H1 (cell line): Measurements from ENCODE around the gene C20orf96. TPM values are rescaled to one million over a fixed set of nuclear protein-coding genes. Genes with fewer than 3 reads are reported as not detected.

Experiments
- CTCF ChIA-PET: fragments of 300-600 bp; sonication (Branson Sonifier 250); formaldehyde crosslinking; loops from one replicate; lab custom pipeline; 2021; ENCODE audit not compliant: partially characterized antibody; lab: Charles Lee
- POLR2A ChIA-PET: fragments of 300-600 bp; sonication (Branson Sonifier 250); formaldehyde crosslinking; loops from one replicate; lab custom pipeline; 2021; ENCODE audit warnings: inconsistent platforms; ENCODE audit not compliant: partially characterized antibody; lab: Charles Lee
- DNase-seq, 2 experiments: peaks; one replicate each; pipeline versions ENCODE4 v3.0.0 to v3.0.0-alpha.2; 2010 to 2022; ENCODE audit warnings: low spot score in 2 of 2, low read depth in 1 of 2, mixed read lengths in 1 of 2
- FAIRE-seq: peaks from 2 replicates; lab custom pipeline; 2011; peaks lifted over from hg19 to GRCh38; lab: Jason Lieb, UNC
- H2AFZ ChIP-seq: 2 replicates; pipeline ENCODE4 v1.8.1; 2012; ENCODE audit warnings: low read length, inconsistent platforms
- H2AK5ac ChIP-seq: 2 replicates; pipeline ENCODE4 v1.6.1; 2013; ENCODE audit warnings: low read depth, low read length
- H2BK120ac ChIP-seq: replicated peaks from 2 replicates; pipeline ENCODE3; 2013; ENCODE audit warnings: low read depth, low read length, inconsistent platforms
- H2BK12ac ChIP-seq: 2 replicates; pipeline ENCODE4 v1.6.1; 2013; ENCODE audit warnings: low read depth, low read length
- H2BK15ac ChIP-seq: 2 replicates; pipeline ENCODE4 v1.6.1; 2013; ENCODE audit warnings: low read length
- H2BK20ac ChIP-seq: 2 replicates; pipeline ENCODE4 v1.6.1; 2013; ENCODE audit warnings: low read length
- H2BK5ac ChIP-seq: 2 replicates; pipeline ENCODE4 v1.6.1; 2013; ENCODE audit warnings: low read depth, low read length
- H3K14ac ChIP-seq: 2 replicates; pipeline ENCODE4 v1.6.1; 2013; ENCODE audit warnings: inconsistent platforms; ENCODE audit not compliant: insufficient read length
- H3K18ac ChIP-seq: 2 replicates; pipeline ENCODE4 v1.6.1; 2013; ENCODE audit warnings: low read length; ENCODE audit errors: extremely low read depth
- H3K23ac ChIP-seq: 2 replicates; pipeline ENCODE4 v1.6.1; 2013; ENCODE audit warnings: inconsistent platforms; ENCODE audit not compliant: insufficient read length
- H3K23me2 ChIP-seq: 2 replicates; pipeline ENCODE4 v1.6.1; 2013; ENCODE audit warnings: low read depth, low read length
- H3K27ac ChIP-seq: 2 replicates; pipeline ENCODE4 v1.6.1; 2011; ENCODE audit warnings: low read depth, low read length, inconsistent platforms
- H3K27me3 ChIP-seq, 4 experiments: replicated peaks in 1 of 4; 1 replicate in 1 of 4; 2 replicates in 3 of 4; pipeline versions ENCODE4 v1.6.1 to v1.8.1; 2011 to 2013; ENCODE audit warnings: low read length in 3 of 4, mild to moderate bottlenecking in 3 of 4, inconsistent platforms in 2 of 4, mixed read lengths in 2 of 4, moderate library complexity in 1 of 4; ENCODE audit not compliant: control insufficient read depth in 3 of 4, insufficient read depth in 3 of 4; ENCODE audit errors: extremely low read depth in 1 of 4
- H3K36me3 ChIP-seq, 4 experiments: 2 replicates each; pipeline versions ENCODE4 v1.6.1 to v1.8.1; 2011 to 2013; ENCODE audit warnings: mild to moderate bottlenecking in 4 of 4, low read length in 3 of 4, moderate library complexity in 2 of 4, control low read depth in 1 of 4, inconsistent platforms in 1 of 4; ENCODE audit not compliant: insufficient read depth in 4 of 4, control insufficient read depth in 2 of 4
- H3K4ac ChIP-seq: replicated peaks from 2 replicates; pipeline ENCODE3; 2013; ENCODE audit warnings: low read length, low read depth, mixed read lengths, inconsistent platforms; ENCODE audit not compliant: insufficient read length
- H3K4me1 ChIP-seq, 4 experiments: replicated peaks in 1 of 4; 1 replicate in 1 of 4; 2 replicates in 3 of 4; pipeline versions ENCODE4 v1.6.1 to v1.8.1; 2011 to 2013; ENCODE audit warnings: low read length in 3 of 4, inconsistent platforms in 2 of 4, mixed read lengths in 1 of 4; ENCODE audit not compliant: insufficient read depth in 4 of 4, control insufficient read depth in 3 of 4
- H3K4me2 ChIP-seq, 2 experiments: 2 replicates each; pipeline versions ENCODE4 v1.6.1 to v1.8.1; 2011 to 2013; ENCODE audit warnings: low read depth in 2 of 2, low read length in 2 of 2, control low read depth in 1 of 2, inconsistent platforms in 1 of 2, mild to moderate bottlenecking in 1 of 2; ENCODE audit not compliant: insufficient read depth in 1 of 2
- H3K4me3 ChIP-seq, 4 experiments: fragments of 200-600, 300-600 bp in 1 of 4; sonication (generic), shearing (Covaris generic), sonication (Bioruptor Twin) in 1 of 4; 2 replicates each; pipeline versions ENCODE4 v1.5.1 to v1.8.1; 2011 to 2016; ENCODE audit warnings: low read length in 4 of 4, low read depth in 3 of 4, control low read depth in 2 of 4, inconsistent platforms in 2 of 4, mild to moderate bottlenecking in 2 of 4, mixed read lengths in 1 of 4, moderate library complexity in 1 of 4; ENCODE audit not compliant: insufficient read depth in 2 of 4; ENCODE audit errors: extremely low read depth in 1 of 4
- H3K56ac ChIP-seq: replicated peaks from 2 replicates; pipeline ENCODE3; 2013; ENCODE audit warnings: low read depth, mild to moderate bottlenecking, mixed read lengths, low read length, inconsistent platforms; ENCODE audit not compliant: insufficient read length
- H3K79me1 ChIP-seq: 2 replicates; pipeline ENCODE4 v1.6.1; 2013; ENCODE audit warnings: low read depth, low read length, control low read depth
- H3K79me2 ChIP-seq, 2 experiments: 2 replicates each; pipeline versions ENCODE4 v1.6.1 to v1.8.1; 2012 to 2013; ENCODE audit warnings: low read length in 2 of 2, mild to moderate bottlenecking in 2 of 2, inconsistent platforms in 1 of 2; ENCODE audit not compliant: insufficient read depth in 2 of 2, control insufficient read depth in 1 of 2
- H3K9ac ChIP-seq, 4 experiments: replicated peaks in 1 of 4; 1 replicate in 1 of 4; 2 replicates in 3 of 4; pipeline versions ENCODE4 v1.6.1 to v1.8.1; 2011 to 2013; ENCODE audit warnings: low read depth in 3 of 4, low read length in 3 of 4, control low read depth in 2 of 4, mild to moderate bottlenecking in 2 of 4, moderate library complexity in 2 of 4, inconsistent platforms in 1 of 4; ENCODE audit errors: extremely low read depth in 1 of 4
- H3K9me3 ChIP-seq, 2 experiments: 2 replicates each; pipeline versions ENCODE4 v1.6.1 to v1.8.1; 2012 to 2013; ENCODE audit warnings: mild to moderate bottlenecking in 2 of 2, moderate library complexity in 2 of 2, control low read depth in 1 of 2, inconsistent platforms in 1 of 2, low read depth in 1 of 2, low read length in 1 of 2, mixed read lengths in 1 of 2; ENCODE audit not compliant: insufficient read depth in 2 of 2
- H4K20me1 ChIP-seq, 2 experiments: replicated peaks in 1 of 2; 2 replicates each; pipeline versions ENCODE3 to v1.8.1; 2011 to 2013; ENCODE audit warnings: inconsistent platforms in 2 of 2, low read length in 2 of 2, mild to moderate bottlenecking in 1 of 2; ENCODE audit not compliant: insufficient read depth in 2 of 2, control insufficient read depth in 1 of 2
- H4K5ac ChIP-seq: 2 replicates; pipeline ENCODE4 v1.6.1; 2013; ENCODE audit warnings: low read length, low read depth, mixed read lengths, inconsistent platforms; ENCODE audit not compliant: insufficient read length
- H4K8ac ChIP-seq: 2 replicates; pipeline ENCODE4 v1.8.0; 2013; ENCODE audit warnings: mild to moderate bottlenecking, moderate library complexity, low read length, inconsistent platforms; ENCODE audit not compliant: insufficient read depth; ENCODE audit errors: extremely low read depth
- H4K91ac ChIP-seq: replicated peaks from 2 replicates; pipeline ENCODE3; 2013; ENCODE audit warnings: low read length, mixed read lengths, inconsistent platforms; ENCODE audit not compliant: insufficient read length
- ATF3 ChIP-seq: IDR thresholded peaks from 2 replicates; pipeline ENCODE4 v1.6.1; 2011; ENCODE audit warnings: low read depth, mild to moderate bottlenecking, low read length; ENCODE audit not compliant: insufficient read depth
- GTF2F1 ChIP-seq: IDR thresholded peaks from 2 replicates; pipeline ENCODE4 v1.6.1; 2012; ENCODE audit warnings: low read depth, low read length, improper control_type of control experiment, borderline replicate concordance
- RAD21 ChIP-seq, 2 experiments: IDR thresholded peaks in 1 of 2; conservative IDR thresholded peaks in 1 of 2; 2 replicates each; pipeline ENCODE4 v1.6.1; 2011; ENCODE audit warnings: low read depth in 2 of 2, low read length in 2 of 2, improper control_type of control experiment in 1 of 2, inconsistent platforms in 1 of 2, mild to moderate bottlenecking in 1 of 2, moderate library complexity in 1 of 2
- TBP ChIP-seq: IDR thresholded peaks from 2 replicates; pipeline ENCODE4 v1.6.1; 2011; ENCODE audit warnings: low read depth, low read length, improper control_type of control experiment
- TCF12 ChIP-seq: IDR thresholded peaks from 2 replicates; pipeline ENCODE4 v1.6.1; 2011; ENCODE audit warnings: low read depth, mild to moderate bottlenecking, low read length
- YY1 ChIP-seq: IDR thresholded peaks from 2 replicates; pipeline ENCODE4 v1.6.1; 2011; ENCODE audit warnings: low read depth, mild to moderate bottlenecking, low read length
- WGBS, 2 experiments: shearing (Covaris generic) in 1 of 2; methylation state at CpG; one replicate each; pipeline versions ENCODE4 v1.1.6 to v1.1.7; 2013 to 2015; ENCODE audit warnings: low lambda C conversion rate in 2 of 2, mixed read lengths in 2 of 2, inconsistent platforms in 1 of 2, low coverage in 1 of 2, missing lambda C conversion rate in 1 of 2; ENCODE audit not compliant: insufficient replicate concordance in 2 of 2, insufficient coverage in 1 of 2, insufficient read length in 1 of 2; ENCODE audit errors: extremely low coverage in 1 of 2, missing lambda C conversion rate in 1 of 2; 5-methylcytosine and 5-hydroxymethylcytosine counted together
- polyA plus RNA-seq, 7 experiments: library from polyadenylated mRNA; depleted of rRNA in 3 of 7; stranded (reverse) in 5 of 7; unstranded in 2 of 7; fragments of >200 nt in 5 of 7; fragments of 200-250 nt in 2 of 7; gene quantifications; 1 replicate in 5 of 7; 2 replicates in 1 of 7; 4 replicates in 1 of 7; pipeline versions ENCODE4 v1.2.1 to v1.2.3, GENCODE V29; 2011 to 2013; ENCODE audit warnings: missing spikeins in 2 of 7, mixed read lengths in 2 of 7
- total RNA-seq: library from RNA; stranded (reverse); fragmentation: NEBNext Ultra II Directional; extraction: Animal tissue kit (Norgen Biotek cat#: 25700); gene quantifications from 2 replicates; pipeline ENCODE4 v1.2.1, GENCODE V29; 2021

C20orf96 gene
- total and polyA plus RNA-seq, 2 of the 8 experiments (the other 6 are each of a cell fraction or from before 2014, with no cell fraction given) = 19.2 to 21.0 TPM

- WGBS, 2 experiments = 96% methylated on average over 3 of the region's 3 CpGs; no CpG with 5 or more reads in 1 of the 2 experiments
- H3K79me2 ChIP-seq = no peaks in the 10 kb centered on the region
- H3K18ac ChIP-seq = no peak overlapping the region
- H4K8ac ChIP-seq = no peak overlapping the region
- H2BK120ac ChIP-seq = no peak overlapping the region
- FAIRE-seq (no peak), DNase-seq (no peak)
- no peak overlapping the region for H2BK12ac ChIP-seq
- H3K79me1 ChIP-seq = no peaks in the 10 kb centered on the region
- H4K5ac ChIP-seq = no peak overlapping the region
- H3K23me2 ChIP-seq = no peaks in the 10 kb centered on the region; the same call in 1 of the 2 replicates
- H3K9me3 ChIP-seq = no peaks in the 10 kb centered on the region
- H4K91ac ChIP-seq = no peak overlapping the region
- H3K4me2 ChIP-seq = no peak overlapping the region
- no peak overlapping the region for H3K56ac ChIP-seq
- peaks cover 0 to 5% (median 2%) of the 10 kb centered on the region in 4 experiments; a peak in 2 of 8 replicates for H3K36me3 ChIP-seq
- H3K14ac ChIP-seq = no peak overlapping the region
- H3K4me3 ChIP-seq = no peak overlapping the region
- H2AFZ ChIP-seq = no peak overlapping the region
- no peak for TF ChIP-seq RAD21 (IDR thresholded peaks at IDR 0.05 in 1 of 2, conservative IDR thresholded peaks at IDR 0.05 in 1 of 2; ENCODE audit: low read depth in 2 of 2, low read length in 2 of 2)
- no peak for TF ChIP-seq GTF2F1
- TF ChIP-seq TBP = no peak
- no peak for TF ChIP-seq ATF3
- no peak for TF ChIP-seq TCF12
- TF ChIP-seq YY1 = no peak
- no peak overlapping the region for H3K9ac ChIP-seq
- no peaks in the 10 kb centered on the region for H3K4me1 ChIP-seq
- no peak overlapping the region for H2BK15ac ChIP-seq
- no peak overlapping the region for H2AK5ac ChIP-seq
- peaks cover 0 to 2% (median under 1%) of the 10 kb centered on the region in 4 experiments; a peak in 2 of 7 replicates for H3K27me3 ChIP-seq
- ChIA-PET CTCF (interaction anchor here (1.4 kb wide), 1 partner anchor 47 kb away, joined by 3 read pairs; no protein-coding TSS in a partner anchor), POLR2A (interaction anchor here (0.6 to 1.6 kb wide), 3 partner anchors 15 to 265 kb away, joined by 3 to 4 read pairs (median 3); no protein-coding TSS in a partner anchor)
- peaks cover 0 to 6% of the 10 kb centered on the region in 2 experiments for H4K20me1 ChIP-seq
- no peak overlapping the region for H2BK20ac ChIP-seq
- H3K23ac ChIP-seq = no peak overlapping the region
- H3K4ac ChIP-seq = no peak overlapping the region
- H2BK5ac ChIP-seq = no peak overlapping the region
- no peak overlapping the region for H3K27ac ChIP-seq
Measured at GRCh38 chr20:284172-284571, 6.4 kb downstream of the C20orf96 start.
